T-helper 2 cell (primary cell): Measurements from ENCODE around the gene ZNF333.
"Not testable (repeated sequence)": the region's sequence is repeated elsewhere in the genome, so short reads cannot be mapped to it uniquely, and the experiment has no call there.

Experiments
- DNase-seq, 5 experiments: peaks; one replicate each; pipeline versions ENCODE4 v3.0.0 to v3.0.0-alpha.2; 2012 to 2022

Gene ZNF333

GRCh38 chr19:14769201-14769600 is 79.4 kb downstream of the ZNF333 start:
- no peak for DNase-seq

GRCh38 chr19:14770136-14770535 is 80.3 kb downstream of the ZNF333 start:
- DNase-seq = no peak

GRCh38 chr19:14770944-14771839 is 81.3 kb downstream of the ZNF333 start:
- no peak for DNase-seq

- DNase-seq = no peak
Observed at GRCh38 chr19:14772467-14772866, 82.6 kb downstream of the ZNF333 start.

GRCh38 chr19:14772995-14773394 is 83.1 kb downstream of the ZNF333 start:
- no peak for DNase-seq

- not testable (repeated sequence) for DNase-seq
Observed at GRCh38 chr19:14773722-14774121, 83.9 kb downstream of the ZNF333 start.

GRCh38 chr19:14774373-14774772 is 84.5 kb downstream of the ZNF333 start:
- DNase-seq = no peak

GRCh38 chr19:14775326-14775725 is 85.5 kb downstream of the ZNF333 start:
- DNase-seq = not testable (repeated sequence)

- DNase-seq = no peak
Observed at GRCh38 chr19:14775869-14776586, 86.2 kb downstream of the ZNF333 start.

- not testable (repeated sequence) for DNase-seq
Observed at GRCh38 chr19:14777645-14778044, 87.8 kb downstream of the ZNF333 start.

GRCh38 chr19:14778110-14778845 is 88.4 kb downstream of the ZNF333 start, which contains the start of gene ADGRE2:
TSS of gene ADGRE2 (minus strand) at chr19:14778560. CDS start at chr19:14776756, 1,804 bp downstream.
- not testable (repeated sequence) for DNase-seq

- no peak for DNase-seq
Observed at GRCh38 chr19:14779151-14779550, 89.3 kb downstream of the ZNF333 start.

GRCh38 chr19:14780622-14781225 is 90.9 kb downstream of the ZNF333 start:
- DNase-seq = not testable (repeated sequence)

- not testable (repeated sequence) for DNase-seq
Observed at GRCh38 chr19:14781713-14782536, 92.1 kb downstream of the ZNF333 start.

- DNase-seq = no peak
Observed at GRCh38 chr19:14782626-14783409, 93.0 kb downstream of the ZNF333 start.
